Occipital lobe (tissue), 2 donors: ENCODE results near the gene OR10W1. TPM values are rescaled to one million over a fixed set of nuclear protein-coding genes. Genes with fewer than 3 reads are reported as not detected.

Source experiments
- DNase-seq: peaks from one replicate; lab custom pipeline; 2025; lab: John Stamatoyannopoulos, UW
- total RNA-seq: library from RNA; depleted of rRNA; stranded (reverse); fragments of >200 nt; gene quantifications from one replicate; pipeline ENCODE4 v1.2.3, GENCODE V29; 2014

OR10W1 gene
- not detected for total RNA-seq

GRCh38 chr11:58268142-58268541 is at the start of gene OR10W1:
Gene OR10W1, minus strand, starts transcription at chr11:58268260. Its CDS starts 402 bp downstream, at chr11:58267858.
- DNase-seq, result no peak

GRCh38 chr11:58316142-58316541 is 48.1 kb upstream of the OR10W1 start:
- DNase-seq, result no peak

GRCh38 chr11:58301576-58301975 is 33.5 kb upstream of the OR10W1 start:
- no peak for DNase-seq

- no peak for DNase-seq
These were observed 24.0 kb upstream of the OR10W1 start for GRCh38 chr11:58292017-58292416.

GRCh38 chr11:58289266-58289665 is 21.2 kb upstream of the OR10W1 start:
- DNase-seq, result no peak

GRCh38 chr11:58286249-58286648 is 18.2 kb upstream of the OR10W1 start:
- DNase-seq, result no peak

- no peak for DNase-seq
These were observed 17.5 kb upstream of the OR10W1 start for GRCh38 chr11:58285483-58286040.

GRCh38 chr11:58276151-58276550 is 8.1 kb upstream of the OR10W1 start:
- no peak for DNase-seq

- DNase-seq, result no peak
These were observed 6.9 kb upstream of the OR10W1 start for GRCh38 chr11:58275002-58275401.

- no peak for DNase-seq
These were observed 8.1 kb downstream of the OR10W1 start for GRCh38 chr11:58259983-58260382.

- DNase-seq, result no peak
These were observed 13.1 kb downstream of the OR10W1 start for GRCh38 chr11:58254936-58255335.

GRCh38 chr11:58243954-58244353 is 24.1 kb downstream of the OR10W1 start:
- DNase-seq, result no peak

GRCh38 chr11:58227956-58228615 is 40.0 kb downstream of the OR10W1 start:
- no peak for DNase-seq

- DNase-seq, result no peak
These were observed 45.3 kb downstream of the OR10W1 start for GRCh38 chr11:58222721-58223120.

Other genes with a start within 250 kb of the OR10W1 start
- gene OR9Q1, start 244.4 kb downstream of the OR10W1 start, total RNA-seq, result not detected
- gene OR6Q1, start 237.3 kb downstream of the OR10W1 start, total RNA-seq, result not detected
- gene OR9I1, start 142.7 kb downstream of the OR10W1 start, total RNA-seq, result not detected
- not detected for gene OR9Q2, start 79.2 kb downstream of the OR10W1 start, total RNA-seq
- gene OR1S2, start 64.1 kb downstream of the OR10W1 start, total RNA-seq, result not detected
- gene OR1S1, start 55.5 kb downstream of the OR10W1 start, total RNA-seq, result not detected
- not detected for gene OR10Q1, start 39.3 kb downstream of the OR10W1 start, total RNA-seq
- not detected for gene OR5B17, start 90.8 kb upstream of the OR10W1 start, total RNA-seq
- gene OR5B3, start 138.6 kb upstream of the OR10W1 start, total RNA-seq, result not detected
- not detected for gene OR5B2, start 159.9 kb upstream of the OR10W1 start, total RNA-seq
- gene OR5B12, start 174.0 kb upstream of the OR10W1 start, total RNA-seq, result not detected
- gene OR5B21, start 239.8 kb upstream of the OR10W1 start, total RNA-seq, result not detected